K562 (cell line): ENCODE data around the gene ARAF. TPM values are rescaled to one million over a fixed set of nuclear protein-coding genes. Genes with fewer than 3 reads are reported as not detected.
A peak's percentile ranks its signal among the peaks of the same experiment; 100 is the strongest.

Source experiments
- ATAC-seq: fragments of 200-7000 bp; cut with Tn5 transposase; 3 replicates; pipeline ENCODE4 v1.9.1; 2020; ENCODE audit warnings: moderate library complexity
- BruUV-seq: library from RNA; stranded (reverse); fragments of 400-500 nt; replicated peaks from 2 replicates; lab custom pipeline; 2021; lab: Mats Ljungman, UMichigan
- CTCF ChIA-PET: fragments of 300-600 bp; formaldehyde crosslinking; extraction: SDS; loops from one replicate; lab custom pipeline; 2021; ENCODE audit warnings: low intra/inter-chr PET ratio; lab: Yijun Ruan, JAX
- POLR2A ChIA-PET: fragments of 300-600, 350-650 bp; sonication (Branson Sonifier 250); formaldehyde crosslinking; extraction: SDS; loops from one replicate; lab custom pipeline; 2021; ENCODE audit warnings: antibody characterized with exemption, inconsistent platforms; lab: Yijun Ruan, JAX
- DNase-seq, 4 experiments: peaks; one replicate each; pipeline versions ENCODE4 v3.0.0 to v3.0.0-alpha.2; 2011 to 2018; ENCODE audit warnings: low spot score in 3 of 4, mixed read lengths in 3 of 4; ENCODE audit errors: extremely low read depth in 1 of 4
- FAIRE-seq: peaks from 2 replicates; lab custom pipeline; 2011; peaks lifted over from hg19 to GRCh38; lab: Jason Lieb, UNC
- H2AFZ ChIP-seq: 2 replicates; pipeline ENCODE4 v1.6.0; 2011; ENCODE audit warnings: low read depth, low read length, control low read depth, inconsistent platforms
- H3K27ac ChIP-seq: fragments of 200-600 bp; 3 replicates; pipeline ENCODE4 v1.8.0; 2011; ENCODE audit warnings: low read depth, mild to moderate bottlenecking, control low read depth, inconsistent platforms, low read length, moderate library complexity, mixed read lengths; ENCODE audit errors: extremely low read depth
- H3K27me3 ChIP-seq, 2 experiments: fragments of 300-600 bp in 1 of 2; 2 replicates in 1 of 2; 3 replicates in 1 of 2; pipeline versions ENCODE4 v1.6.0 to v1.8.0; 2011; ENCODE audit warnings: inconsistent platforms in 2 of 2, low read length in 2 of 2, mild to moderate bottlenecking in 1 of 2, mixed read lengths in 1 of 2, moderate library complexity in 1 of 2; ENCODE audit not compliant: control insufficient read depth in 2 of 2, insufficient read depth in 2 of 2
- H3K36me3 ChIP-seq: fragments of 300-600 bp; 3 replicates; pipeline ENCODE4 v1.8.0; 2011; ENCODE audit warnings: mild to moderate bottlenecking, low read length, inconsistent platforms; ENCODE audit not compliant: control insufficient read depth, insufficient read depth
- H3K4me1 ChIP-seq, 2 experiments: fragments of 200-600 bp in 1 of 2; replicated peaks in 1 of 2; 2 replicates in 1 of 2; 3 replicates in 1 of 2; pipeline versions ENCODE4 v1.5.1 to v1.8.0; 2011; ENCODE audit warnings: inconsistent platforms in 2 of 2, low read length in 2 of 2, mild to moderate bottlenecking in 1 of 2, mixed read lengths in 1 of 2, moderate library complexity in 1 of 2; ENCODE audit not compliant: control insufficient read depth in 2 of 2, insufficient read depth in 2 of 2
- H3K4me2 ChIP-seq: 2 replicates; pipeline ENCODE4 v1.6.1; 2011; ENCODE audit warnings: low read length, control low read depth, inconsistent platforms, mixed read lengths; ENCODE audit not compliant: insufficient read depth
- H3K4me3 ChIP-seq: fragments of 200-600 bp; sonication (generic), shearing (Covaris generic); 2 replicates; pipeline ENCODE4 v1.5.1; 2016; ENCODE audit warnings: control low read depth, inconsistent platforms
- H3K79me2 ChIP-seq: fragments of 200-600 bp; 3 replicates; pipeline ENCODE4 v1.8.0; 2011; ENCODE audit warnings: low read length, inconsistent platforms; ENCODE audit not compliant: control insufficient read depth, insufficient read depth
- H3K9ac ChIP-seq, 2 experiments: 2 replicates each; pipeline versions ENCODE4 v1.6.0 to v1.6.1; 2011; ENCODE audit warnings: low read depth in 2 of 2, low read length in 2 of 2, control low read depth in 1 of 2, inconsistent platforms in 1 of 2, mild to moderate bottlenecking in 1 of 2, mixed read lengths in 1 of 2; ENCODE audit not compliant: insufficient read depth in 1 of 2
- H3K9me1 ChIP-seq: one replicate; pipeline ENCODE4 v1.6.0; 2011; ENCODE audit warnings: inconsistent platforms, mild to moderate bottlenecking, low read length, moderate library complexity; ENCODE audit not compliant: control insufficient read depth, insufficient read depth
- H3K9me3 ChIP-seq: replicated peaks from 2 replicates; pipeline ENCODE4 v1.5.1; 2011; ENCODE audit warnings: low read depth, low read length, inconsistent platforms; ENCODE audit not compliant: control insufficient read depth, insufficient read depth
- H4K20me1 ChIP-seq: replicated peaks from 2 replicates; pipeline ENCODE4 v1.6.1; 2011; ENCODE audit warnings: low read length, inconsistent platforms, mixed read lengths; ENCODE audit not compliant: control insufficient read depth, insufficient read depth
- BCOR ChIP-seq: fragments of 450-650 bp; IDR thresholded peaks from 2 replicates; pipeline ENCODE4 v1.6.1; 2016
- CBX1 ChIP-seq: sonication (generic); IDR thresholded peaks from 2 replicates; pipeline ENCODE4 v1.6.1; 2016; ENCODE audit warnings: antibody characterized with exemption, low read depth, mild to moderate bottlenecking
- FOXJ3 ChIP-seq: sonication (generic); formaldehyde crosslinking; IDR thresholded peaks from 2 replicates; pipeline ENCODE4 v1.4.0; 2020; ENCODE audit warnings: mild to moderate bottlenecking, missing genetic modification reagents
- MCM3 ChIP-seq: fragments of 450-650 bp; IDR thresholded peaks from 2 replicates; pipeline ENCODE4 v1.6.1; 2016
- NFRKB ChIP-seq: fragments of 450-650 bp; IDR thresholded peaks from 2 replicates; pipeline ENCODE4 v1.6.1; 2016; ENCODE audit warnings: low read depth
- NR1H2 ChIP-seq: sonication (generic); formaldehyde crosslinking; IDR thresholded peaks from 2 replicates; pipeline ENCODE4 v1.4.0; 2020; ENCODE audit warnings: mild to moderate bottlenecking, missing genetic modification reagents
- REST ChIP-seq, 2 experiments: fragments of 450-650 bp; formaldehyde crosslinking in 1 of 2; IDR thresholded peaks; 2 replicates each; pipeline versions ENCODE4 v1.4.0 to v1.6.1; 2014 to 2020; ENCODE audit warnings: mild to moderate bottlenecking in 2 of 2, borderline replicate concordance in 1 of 2, low read depth in 1 of 2
- RFX5 ChIP-seq: IDR thresholded peaks from 2 replicates; pipeline ENCODE4 v1.6.1; 2011; ENCODE audit warnings: low read depth, mild to moderate bottlenecking, improper control_type of control experiment, low read length
- SLC30A9 ChIP-seq: fragments of 250-450 bp; sonication (Bioruptor Pico); IDR thresholded peaks from 2 replicates; pipeline ENCODE4 v1.8.0; 2022; ENCODE audit warnings: mild to moderate bottlenecking, moderate library complexity
- TARDBP ChIP-seq: fragments of 450-650 bp; IDR thresholded peaks from 2 replicates; pipeline ENCODE4 v1.6.1; 2016
- TRIM28 ChIP-seq: fragments of 450-650 bp; IDR thresholded peaks from 2 replicates; pipeline ENCODE4 v1.6.1; 2017
- ZKSCAN8 ChIP-seq: fragments of 200-800 bp; sonication (Bioruptor generic); IDR thresholded peaks from 2 replicates; pipeline ENCODE4 v1.6.1; 2016; ENCODE audit warnings: missing genetic modification characterization, missing compliant biosample characterization
- ZNF12 ChIP-seq: sonication (generic); formaldehyde crosslinking; IDR thresholded peaks from 2 replicates; pipeline ENCODE4 v1.4.0; 2020; ENCODE audit warnings: mild to moderate bottlenecking, missing genetic modification reagents
- ZNF140 ChIP-seq: fragments of 250-450 bp; sonication (Bioruptor Pico); IDR thresholded peaks from 2 replicates; pipeline ENCODE4 v1.8.0; 2021; ENCODE audit warnings: moderate library complexity, mild to moderate bottlenecking, inconsistent platforms
- ZNF311 ChIP-seq: fragments of 250-450 bp; sonication (Bioruptor Pico); IDR thresholded peaks from 2 replicates; pipeline ENCODE4 v1.4.0; 2020; ENCODE audit warnings: mild to moderate bottlenecking, moderate library complexity
- WGBS: fragments of 100-300 bp; shearing (Covaris generic); methylation state at CpG from one replicate; pipeline ENCODE4 v1.1.6; 2016; ENCODE audit warnings: low coverage, mixed read lengths; ENCODE audit not compliant: insufficient coverage; ENCODE audit errors: missing lambda C conversion rate; 5-methylcytosine and 5-hydroxymethylcytosine counted together
- in situ Hi-C: fragments of 300-500 bp; cut with MboI; formaldehyde crosslinking; loops from 4 replicates; pipeline ENCODE4 v1.15.0; 2018; ENCODE audit warnings: inconsistent platforms, mixed read lengths
- intact Hi-C: fragments of 100-400 bp; cut with micrococcal nuclease; formaldehyde crosslinking; loops from 2 replicates; pipeline ENCODE4 v1.14.2; 2022
- polyA plus RNA-seq, 8 experiments: library from polyadenylated mRNA; depleted of rRNA in 4 of 8; stranded (reverse) in 5 of 8; unstranded in 3 of 8; fragments of >200 nt; fragmentation: Nextera tagmentation in 2 of 8; fragmentation: Illumina TruSeq in 1 of 8; extraction: Ambion mirVana in 2 of 8; extraction: Trizol in 1 of 8; gene quantifications; 2 replicates each; pipeline versions ENCODE4 v1.2.1 to v1.2.3, GENCODE V29; 2011 to 2014; ENCODE audit warnings: inconsistent platforms in 1 of 8, missing spikeins in 1 of 8
- total RNA-seq, 7 experiments: library from RNA; depleted of rRNA in 6 of 7; stranded (reverse); fragments of >200 nt in 6 of 7; fragmentation: Illumina TruSeq in 2 of 7; extraction: Trizol in 2 of 7; gene quantifications; 2 replicates each; pipeline versions ENCODE4 v1.2.1 to v1.2.3, GENCODE V29; 2011 to 2021; ENCODE audit warnings: low replicate concordance in 1 of 7

The ARAF gene
- total and polyA plus RNA-seq, 9 of the 15 experiments (the other 6 are each of a cell fraction or from before 2014, with no cell fraction given) = 5.5 to 70.0 (median 29.4) TPM

GRCh38 chrX:47560179-47560933 lies 649 bp upstream of the ARAF start:
- H3K4me3 ChIP-seq = peak overlapping the region; percentile 56
- H3K9me1 ChIP-seq = no peaks in the 10 kb centered on the region
- no peaks in the 10 kb centered on the region for H3K9me3 ChIP-seq
- TSS peak; percentile 66 for BruUV-seq
- H3K4me1 ChIP-seq = peaks cover 14 to 25% of the 10 kb centered on the region in 2 experiments
- peak overlapping the region; percentile 92 to 95 for H3K9ac ChIP-seq
- ChIA-PET POLR2A (interaction anchor here (1.0 kb wide), 1 partner anchor 37 kb away, joined by 3 read pairs; no protein-coding TSS in a partner anchor), CTCF (interaction anchor here (0.7 kb wide), 1 partner anchor 19 kb away, joined by 3 read pairs; no protein-coding TSS in a partner anchor)
- FAIRE-seq = no peak
- intact Hi-C loops = loop anchor here (2.0 to 5.0 kb wide), 4 partner anchors 22 to 467 kb away; partner anchors contain the start of genes TIMP1 and ZNF81
- H4K20me1 ChIP-seq = 0 out of 2 replicates have a peak, but pooled peaks cover 3% of the 10 kb centered on the region
- H3K36me3 ChIP-seq = peaks cover 30% of the 10 kb centered on the region
- 9% methylated on average over 11 of the region's 15 CpGs for WGBS
- in situ Hi-C loops = loop anchor here (5.0 kb wide), 1 partner anchor 162 kb away; no protein-coding TSS in a partner anchor
- H3K79me2 ChIP-seq = peaks cover 34% of the 10 kb centered on the region
- no peak for DNase-seq
- H2AFZ ChIP-seq = peak overlapping the region; percentile 92
- ATAC-seq = no peak
- H3K4me2 ChIP-seq = peak overlapping the region; percentile 98
- H3K27me3 ChIP-seq = no peaks in the 10 kb centered on the region
- H3K27ac ChIP-seq = peak overlapping the region; percentile 88
- TF ChIP-seq ZNF311 (CRISPR knock-in tag) (no peak), RFX5 (no peak), REST (IDR thresholded peaks at IDR 0.05; ENCODE audit: borderline replicate concordance) (no peak), REST (CRISPR knock-in tag; IDR thresholded peaks at IDR 0.05; ENCODE audit: low read depth) (no peak), MCM3 (no peak), NR1H2 (CRISPR knock-in tag) (no peak), TRIM28 (no peak), ZKSCAN8 (CRISPR knock-in tag) (no peak), NFRKB (no peak), ZNF12 (CRISPR knock-in tag) (no peak), TARDBP (no peak), ZNF140 (CRISPR knock-in tag) (no peak), FOXJ3 (CRISPR knock-in tag) (no peak), SLC30A9 (CRISPR knock-in tag) (no peak), CBX1 (peak; percentile 88), BCOR (peak; percentile 99)
